GM23248 (cell line): ENCODE data around the gene STAC. TPM values are rescaled to one million over a fixed set of nuclear protein-coding genes. Genes with fewer than 3 reads are reported as not detected.
A peak's percentile ranks its signal among the peaks of the same experiment; 100 is the strongest.
"Not testable (repeated sequence)": the region's sequence is repeated elsewhere in the genome, so short reads cannot be mapped to it uniquely, and the experiment has no call there.

Source experiments
- DNase-seq: peaks from one replicate; pipeline ENCODE4 v3.0.0-alpha.2; 2015
- H2AFZ ChIP-seq: fragments of 200-600 bp; sonication (generic); 2 replicates; pipeline ENCODE4 v1.6.1; 2016; ENCODE audit warnings: antibody characterized with exemption
- H3F3A ChIP-seq: fragments of 200-600 bp; sonication (generic); 2 replicates; pipeline ENCODE4 v1.6.1; 2016; ENCODE audit warnings: mild to moderate bottlenecking, antibody characterized with exemption, mixed run types; ENCODE audit not compliant: insufficient read depth
- H3K27ac ChIP-seq: fragments of 200-600 bp; sonication (generic); 2 replicates; pipeline ENCODE4 v1.5.1; 2016; ENCODE audit warnings: mild to moderate bottlenecking
- H3K27me3 ChIP-seq: fragments of 200-600 bp; sonication (generic); replicated peaks from 2 replicates; pipeline ENCODE4 v1.6.1; 2016; ENCODE audit warnings: mild to moderate bottlenecking; ENCODE audit not compliant: insufficient read depth
- H3K36me3 ChIP-seq: fragments of 200-600 bp; sonication (generic); 2 replicates; pipeline ENCODE4 v1.6.1; 2016; ENCODE audit warnings: low read depth, mild to moderate bottlenecking
- H3K4me1 ChIP-seq: fragments of 200-600 bp; sonication (generic); 2 replicates; pipeline ENCODE4 v1.6.1; 2016; ENCODE audit warnings: mild to moderate bottlenecking; ENCODE audit not compliant: insufficient read depth
- H3K4me2 ChIP-seq: fragments of 200-600 bp; sonication (generic); one replicate; pipeline ENCODE4 v1.6.1; 2016; ENCODE audit warnings: mild to moderate bottlenecking; ENCODE audit not compliant: unreplicated experiment
- H3K4me3 ChIP-seq: fragments of 200-600 bp; sonication (generic); 2 replicates; pipeline ENCODE4 v1.5.1; 2016; ENCODE audit warnings: mild to moderate bottlenecking
- H3K79me2 ChIP-seq: fragments of 200-600 bp; sonication (generic); 2 replicates; pipeline ENCODE4 v1.6.1; 2016; ENCODE audit warnings: mild to moderate bottlenecking; ENCODE audit not compliant: insufficient read depth
- H3K9ac ChIP-seq: fragments of 200-600 bp; sonication (generic); 2 replicates; pipeline ENCODE4 v1.6.1; 2016; ENCODE audit warnings: mild to moderate bottlenecking
- H3K9me2 ChIP-seq: fragments of 200-600 bp; sonication (generic); 2 replicates; pipeline ENCODE4 v1.6.1; 2016; ENCODE audit warnings: mixed run types, mild to moderate bottlenecking, moderate library complexity; ENCODE audit not compliant: insufficient read depth
- H3K9me3 ChIP-seq: fragments of 200-600 bp; sonication (generic); one replicate; pipeline ENCODE4 v1.6.1; 2017; ENCODE audit warnings: low read depth
- H4K20me1 ChIP-seq: fragments of 200-600 bp; sonication (generic); 2 replicates; pipeline ENCODE4 v1.6.0; 2016; ENCODE audit not compliant: insufficient read depth
- EZH2 ChIP-seq: fragments of 200-600 bp; sonication (generic); IDR thresholded peaks from 2 replicates; pipeline ENCODE4 v1.6.1; 2018; ENCODE audit warnings: antibody characterized with exemption, mild to moderate bottlenecking; ENCODE audit not compliant: insufficient read depth, poor library complexity, severe bottlenecking
- EZH2phosphoT487 ChIP-seq: fragments of 200-600 bp; sonication (generic); IDR thresholded peaks from 2 replicates; pipeline ENCODE4 v1.6.1; 2018; ENCODE audit warnings: antibody characterized with exemption, moderate library complexity, mild to moderate bottlenecking, low read depth; ENCODE audit not compliant: insufficient read depth
- WGBS, 2 experiments: methylation state at CpG; one replicate each; pipeline ENCODE4 v1.1.6; 2015 to 2017; ENCODE audit warnings: low lambda C conversion rate in 2 of 2, low coverage in 1 of 2; ENCODE audit errors: missing lambda C conversion rate in 2 of 2; 5-methylcytosine and 5-hydroxymethylcytosine counted together
- in situ Hi-C: fragments of 300-500 bp; cut with MboI; formaldehyde crosslinking; loops from 2 replicates; pipeline ENCODE4 v1.15.0; 2020
- polyA plus RNA-seq: library from polyadenylated mRNA; unstranded; fragments of >200 nt; fragmentation: Nextera tagmentation; extraction: Ambion mirVana; gene quantifications from 2 replicates; pipeline ENCODE4 v1.2.1, GENCODE V29; 2016
- total RNA-seq: library from RNA; depleted of rRNA; stranded (reverse); fragments of >200 nt; shearing (Covaris generic); gene quantifications from 2 replicates; pipeline ENCODE4 v1.2.3, GENCODE V29; 2014

Gene STAC
- total and polyA plus RNA-seq, 2 experiments from 2014 or later = 10.5 to 16.3 TPM

DNA sequence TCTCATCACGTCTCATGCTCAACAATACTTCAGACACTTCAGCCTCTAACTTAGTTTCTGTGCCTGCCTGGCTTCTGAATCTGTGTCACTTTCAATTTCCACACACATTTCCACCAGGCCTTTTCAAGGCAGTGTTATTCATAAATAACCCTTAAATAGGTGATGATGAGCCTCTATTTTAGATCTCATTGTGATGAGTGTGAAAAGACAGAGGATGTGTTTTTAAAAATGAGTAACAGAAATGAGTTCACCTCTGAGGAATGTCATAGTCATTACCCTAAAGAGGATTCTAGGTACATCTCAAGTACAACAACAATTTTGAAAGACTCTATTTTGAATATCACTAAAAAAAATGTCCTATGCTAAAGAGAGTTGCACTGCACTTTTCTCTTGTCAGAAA, 64.6 kb downstream of the STAC start:
- no peaks in the 10 kb centered on the region for H3K9me3 ChIP-seq
- no peaks in the 10 kb centered on the region for H4K20me1 ChIP-seq
- in situ Hi-C loops = no loop called here
- WGBS, 2 experiments = 52 to 71% methylated on average over 1 of the region's 1 CpG
- H3K9me2 ChIP-seq = no peaks in the 10 kb centered on the region
- no peak overlapping the region for H3K9ac ChIP-seq
- no peak overlapping the region for H2AFZ ChIP-seq
- DNase-seq = peak; percentile 78
- no peaks in the 10 kb centered on the region for H3K36me3 ChIP-seq
- TF ChIP-seq EZH2 (no peak), EZH2phosphoT487 (peak; percentile 98)
- no peak overlapping the region for H3K4me3 ChIP-seq
- 0 out of 2 replicates have a peak overlapping the region, but pooled peaks have one; percentile 14 for H3K27ac ChIP-seq
- peak overlapping the region; percentile 60 for H3K4me2 ChIP-seq
- H3K4me1 ChIP-seq = peaks cover 37% of the 10 kb centered on the region
- H3K27me3 ChIP-seq = peaks cover 20% of the 10 kb centered on the region; the same call in 1 of the 2 replicates
- H3F3A ChIP-seq = peaks cover 18% of the 10 kb centered on the region
- no peaks in the 10 kb centered on the region for H3K79me2 ChIP-seq

DNA sequence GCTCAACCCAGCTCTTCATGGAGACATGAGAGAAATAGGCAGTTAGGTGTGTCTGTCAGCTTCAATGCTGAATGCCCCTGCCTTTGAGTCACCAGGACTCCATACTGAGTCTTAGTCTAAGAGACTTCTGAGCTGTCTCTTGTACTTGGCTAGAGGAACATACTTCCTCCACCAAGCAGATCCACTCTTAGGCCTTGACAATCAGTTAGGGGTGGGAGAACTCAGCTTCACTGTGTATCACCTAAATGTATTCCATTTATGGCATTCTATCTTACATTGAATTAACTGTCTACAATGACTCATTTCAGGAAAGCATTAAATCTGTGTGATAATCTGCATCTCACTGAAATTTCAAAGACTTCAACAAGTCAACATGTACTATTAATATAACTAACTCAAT, 66.0 kb downstream of the STAC start:
- H3K27ac ChIP-seq = no peak overlapping the region
- in situ Hi-C loops = no loop called here
- H3K9me3 ChIP-seq = no peaks in the 10 kb centered on the region
- H3F3A ChIP-seq = peaks cover 18% of the 10 kb centered on the region
- H3K36me3 ChIP-seq = no peaks in the 10 kb centered on the region
- DNase-seq = peak; percentile 64
- H3K4me1 ChIP-seq = peaks cover 37% of the 10 kb centered on the region
- TF ChIP-seq EZH2 = no peak
- TF ChIP-seq EZH2phosphoT487 = no peak
- H3K4me3 ChIP-seq = no peak overlapping the region
- peak overlapping the region; percentile 60 for H3K4me2 ChIP-seq
- peaks cover 20% of the 10 kb centered on the region; the same call in 1 of the 2 replicates for H3K27me3 ChIP-seq
- H3K9ac ChIP-seq = no peak overlapping the region
- no peak overlapping the region for H2AFZ ChIP-seq
- H3K9me2 ChIP-seq = no peaks in the 10 kb centered on the region
- H3K79me2 ChIP-seq = no peaks in the 10 kb centered on the region
- no peaks in the 10 kb centered on the region for H4K20me1 ChIP-seq

DNA sequence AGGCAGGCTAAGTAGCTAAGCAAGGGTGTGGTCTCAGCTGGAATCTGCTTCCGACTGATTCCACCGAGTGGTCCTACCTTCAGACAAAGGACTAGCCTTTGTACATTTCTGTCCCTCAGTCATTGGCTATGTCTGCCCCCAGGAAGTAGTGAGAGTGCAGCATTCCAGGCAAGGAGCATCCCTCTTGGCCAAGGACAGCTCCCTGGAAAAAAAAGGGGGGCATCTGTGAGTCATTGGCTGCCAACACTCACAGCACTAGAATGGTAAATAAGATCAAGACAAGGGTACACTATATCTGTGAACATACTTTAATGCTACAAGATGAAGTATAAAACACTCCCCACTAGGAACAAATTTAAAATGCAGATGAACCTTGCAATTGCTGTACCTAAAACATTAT, 66.8 kb downstream of the STAC start:
- H2AFZ ChIP-seq = no peak overlapping the region
- no peaks in the 10 kb centered on the region for H3K36me3 ChIP-seq
- H3K4me1 ChIP-seq = peaks cover 37% of the 10 kb centered on the region
- TF ChIP-seq EZH2phosphoT487 (no peak), EZH2 (no peak)
- no peaks in the 10 kb centered on the region for H3K79me2 ChIP-seq
- H4K20me1 ChIP-seq = no peaks in the 10 kb centered on the region
- peak; percentile 28 for DNase-seq
- H3K9me2 ChIP-seq = no peaks in the 10 kb centered on the region
- peaks cover 18% of the 10 kb centered on the region for H3F3A ChIP-seq
- WGBS, 2 experiments = 52 to 60% methylated on average over 2 of the region's 2 CpGs
- peaks cover 13% of the 10 kb centered on the region; the same call in 1 of the 2 replicates for H3K27me3 ChIP-seq
- no peak overlapping the region for H3K4me2 ChIP-seq
- H3K9ac ChIP-seq = no peak overlapping the region
- no peak overlapping the region for H3K4me3 ChIP-seq
- no peak overlapping the region for H3K27ac ChIP-seq
- no peaks in the 10 kb centered on the region for H3K9me3 ChIP-seq
- in situ Hi-C loops = no loop called here

DNA sequence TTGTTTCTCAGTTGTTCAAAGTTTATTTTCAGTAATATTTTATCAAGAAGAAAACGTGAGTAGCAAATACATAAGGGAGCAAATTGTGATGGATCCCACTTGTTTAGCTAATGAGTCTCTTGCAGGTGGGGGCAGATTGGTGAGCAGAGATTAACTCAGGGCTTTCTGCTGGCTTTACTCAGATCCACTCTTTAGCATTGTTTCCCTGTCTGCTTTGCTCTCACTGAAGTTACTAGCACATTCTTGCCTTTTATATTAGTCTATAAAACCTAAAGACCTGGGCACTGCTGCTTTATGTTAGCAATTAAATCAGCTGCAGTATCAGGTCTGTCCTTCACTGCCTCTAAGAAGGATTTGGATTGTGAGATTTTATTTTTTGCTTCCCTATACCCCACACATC, 71.5 kb downstream of the STAC start:
- Histone ChIP-seq H3K4me2 (no peak overlapping the region), H3K79me2 (no peaks in the 10 kb centered on the region), H3K36me3 (0 out of 2 replicates have a peak, but pooled peaks cover 4% of the 10 kb centered on the region), H3K9me3 (no peaks in the 10 kb centered on the region), H3F3A (no peaks in the 10 kb centered on the region; the same call in 1 of the 2 replicates), H3K4me1 (peaks cover 9% of the 10 kb centered on the region), H4K20me1 (no peaks in the 10 kb centered on the region), H3K9ac (no peak overlapping the region), H3K4me3 (no peak overlapping the region), H3K9me2 (no peaks in the 10 kb centered on the region), H3K27ac (no peak overlapping the region), H2AFZ (no peak overlapping the region), H3K27me3 (no peaks in the 10 kb centered on the region)
- no peak for TF ChIP-seq EZH2
- TF ChIP-seq EZH2phosphoT487 = no peak
- in situ Hi-C loops = no loop called here
- WGBS, 2 experiments = 81 to 83% methylated on average over 1 of the region's 1 CpG
- DNase-seq = no peak

DNA sequence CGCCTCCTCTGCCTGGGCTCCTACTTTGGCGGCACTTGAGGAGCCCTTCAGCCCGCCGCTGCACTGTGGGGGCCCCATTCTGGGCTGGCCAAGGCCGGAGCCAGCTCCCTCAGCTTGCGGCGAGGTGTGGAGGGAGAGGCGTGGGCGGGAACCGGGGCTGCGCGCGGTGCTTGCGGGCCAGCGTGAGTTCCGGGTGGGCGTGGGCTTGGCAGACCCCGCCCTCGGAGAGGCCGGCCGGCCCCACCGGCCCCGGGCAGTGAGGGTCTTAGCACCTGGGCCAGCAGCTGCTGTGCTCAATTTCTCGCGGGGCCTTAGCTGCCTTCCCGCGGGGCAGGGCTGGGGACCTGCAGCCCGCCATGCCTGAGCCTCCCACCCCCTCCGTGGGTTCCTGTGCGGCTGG, 72.9 kb downstream of the STAC start:
- H4K20me1 ChIP-seq, H3K4me3 ChIP-seq, H3K9ac ChIP-seq, H2AFZ ChIP-seq, in situ Hi-C loops, H3K27me3 ChIP-seq, H3K9me3 ChIP-seq, H3F3A ChIP-seq, H3K79me2 ChIP-seq, DNase-seq, H3K36me3 ChIP-seq, H3K4me2 ChIP-seq, H3K27ac ChIP-seq, H3K9me2 ChIP-seq, H3K4me1 ChIP-seq: not testable (repeated sequence)
- WGBS, 2 experiments = 94 to 97% methylated on average over 9 to 25 of the region's 30 CpGs

DNA sequence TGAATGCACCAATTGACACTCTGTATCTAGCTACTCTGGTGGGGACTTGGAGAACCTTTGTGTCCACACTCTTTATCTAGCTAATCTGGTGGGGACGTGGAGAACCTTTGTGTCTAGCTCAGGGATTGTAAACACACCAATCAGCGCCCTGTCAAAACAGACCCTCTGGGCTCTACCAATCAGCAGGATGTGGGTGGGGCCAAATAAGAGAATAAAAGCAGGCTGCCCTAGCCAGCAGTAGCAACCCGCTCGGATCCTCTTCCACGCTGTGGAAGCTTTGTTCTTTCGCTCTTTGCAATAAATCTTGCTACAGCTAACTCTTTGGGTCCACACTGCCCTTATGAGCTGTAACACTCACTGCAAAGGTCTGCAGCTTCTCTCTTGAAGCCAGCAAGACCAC, 73.6 kb downstream of the STAC start:
- DNase-seq, H3K4me1 ChIP-seq, H3K79me2 ChIP-seq, H3K9ac ChIP-seq, H3K4me3 ChIP-seq, H3K27me3 ChIP-seq, in situ Hi-C loops, H3K9me3 ChIP-seq, H4K20me1 ChIP-seq, H2AFZ ChIP-seq, H3K27ac ChIP-seq, H3K4me2 ChIP-seq, H3K9me2 ChIP-seq, H3F3A ChIP-seq, H3K36me3 ChIP-seq: not testable (repeated sequence)
- WGBS, 2 experiments = 97 to 98% methylated on average over 6 of the region's 6 CpGs
